ENCODE measurements around the gene XCL2. TPM values are rescaled to one million over a fixed set of nuclear protein-coding genes. Genes with fewer than 3 reads are reported as not detected.

XCL2 gene
- total RNA-seq, 1 experiment from 2014 or later = not detected

GRCh38 chr1:168570652-168571051 is 26.9 kb upstream of the XCL2 start:
- CTCF ChIA-PET = interaction anchor here (0.8 kb wide), 1 partner anchor 228 kb away, joined by 4 read pairs; no protein-coding TSS in a partner anchor

GRCh38 chr1:168568346-168568745 is 24.5 kb upstream of the XCL2 start:
- no TSS peak for BruUV-seq (replicated peaks)

More at GRCh38 chr1:168570652-168571051, 26.9 kb upstream of the XCL2 start:
- ChIA-PET POLR2A (no interaction called here), RAD21 (ENCODE audit: low non-redundant PET in 1 of 2, low total read pairs in 2 of 2, uncharacterized antibody in 2 of 2, unreplicated experiment in 2 of 2) (no interaction called here)
- no peak overlapping the region for H3K4me3 ChIP-seq (replicated peaks in 1 of 2; ENCODE audit: low read depth in 1 of 2, low read length in 2 of 2)
- no peak overlapping the region for H3K4me2 ChIP-seq (ENCODE audit: low read length)
- no peaks in the 10 kb centered on the region for H3K9me3 ChIP-seq (ENCODE audit: control insufficient read depth in 1 of 2, insufficient read depth in 1 of 2, low read depth in 1 of 2, low read length in 2 of 2)
- no peak for DNase-seq (ENCODE audit: low read depth, low spot score)
- no peaks in the 10 kb centered on the region for H4K20me1 ChIP-seq (ENCODE audit: insufficient read depth)
- no peaks in the 10 kb centered on the region for H3K36me3 ChIP-seq (ENCODE audit: control insufficient read depth in 1 of 2, insufficient read depth in 2 of 2, low read length in 2 of 2)
- H3K27me3 ChIP-seq (ENCODE audit: insufficient read depth, low read length) = no peaks in the 10 kb centered on the region
- no peak overlapping the region for H3K9ac ChIP-seq (ENCODE audit: low read length)
- H3K9me2 ChIP-seq (ENCODE audit: insufficient read depth) = peaks cover 4% of the 10 kb centered on the region; the same call in 1 of the 2 replicates
- no peak for ATAC-seq
- BruUV-seq (replicated peaks) = no TSS peak
- no peaks in the 10 kb centered on the region for H3K4me1 ChIP-seq (ENCODE audit: control insufficient read depth in 1 of 2, insufficient read depth in 2 of 2, low read length in 2 of 2)
- intact Hi-C loops (cut with micrococcal nuclease) = no loop called here
- H2AFZ ChIP-seq (ENCODE audit: low read depth, low read length, poor library complexity, severe bottlenecking) = no peak overlapping the region
- H3K79me2 ChIP-seq (ENCODE audit: insufficient read depth, low read length) = no peaks in the 10 kb centered on the region
- no peak overlapping the region for H3K27ac ChIP-seq (ENCODE audit: low read depth, low read length)
- TF ChIP-seq POLR2A (IDR thresholded peaks at IDR 0.05; ENCODE audit: borderline replicate concordance, extremely low read depth, insufficient read depth, insufficient read length) (no peak), ZBTB33 (IDR thresholded peaks at IDR 0.05; ENCODE audit: extremely low read depth, insufficient replicate concordance, low read length) (no peak), SIN3A (IDR thresholded peaks at IDR 0.05; ENCODE audit: low read depth) (no peak), EZH2phosphoT487 (IDR thresholded peaks at IDR 0.05; ENCODE audit: borderline replicate concordance) (no peak), SP1 (IDR thresholded peaks at IDR 0.05; ENCODE audit: low read depth) (no peak), FOSL1 (IDR thresholded peaks at IDR 0.05; ENCODE audit: low read depth) (no peak), CBX3 (IDR thresholded peaks at IDR 0.05; ENCODE audit: low read depth) (no peak)

More at GRCh38 chr1:168568346-168568745, 24.5 kb upstream of the XCL2 start:
- Histone ChIP-seq H3K4me3 (replicated peaks in 1 of 2; ENCODE audit: low read depth in 1 of 2, low read length in 2 of 2) (no peak overlapping the region), H3K9me3 (ENCODE audit: control insufficient read depth in 1 of 2, insufficient read depth in 1 of 2, low read depth in 1 of 2, low read length in 2 of 2) (no peaks in the 10 kb centered on the region), H3K4me2 (ENCODE audit: low read length) (no peak overlapping the region), H3K4me1 (ENCODE audit: control insufficient read depth in 1 of 2, insufficient read depth in 2 of 2, low read length in 2 of 2) (no peaks in the 10 kb centered on the region), H3K27ac (ENCODE audit: low read depth, low read length) (no peak overlapping the region), H4K20me1 (ENCODE audit: insufficient read depth) (no peaks in the 10 kb centered on the region), H3K27me3 (ENCODE audit: insufficient read depth, low read length) (no peaks in the 10 kb centered on the region), H2AFZ (ENCODE audit: low read depth, low read length, poor library complexity, severe bottlenecking) (no peak overlapping the region), H3K79me2 (ENCODE audit: insufficient read depth, low read length) (no peaks in the 10 kb centered on the region), H3K9me2 (ENCODE audit: insufficient read depth) (peaks cover 4% of the 10 kb centered on the region; the same call in 1 of the 2 replicates), H3K9ac (ENCODE audit: low read length) (no peak overlapping the region), H3K36me3 (ENCODE audit: control insufficient read depth in 1 of 2, insufficient read depth in 2 of 2, low read length in 2 of 2) (no peaks in the 10 kb centered on the region)
- ChIA-PET RAD21 (ENCODE audit: low non-redundant PET in 1 of 2, low total read pairs in 2 of 2, uncharacterized antibody in 2 of 2, unreplicated experiment in 2 of 2) (no interaction called here), POLR2A (no interaction called here), CTCF (interaction anchor here (1.4 kb wide), 1 partner anchor 225 kb away, joined by 6 read pairs; no protein-coding TSS in a partner anchor)
- TF ChIP-seq TCF7L2 (IDR thresholded peaks at IDR 0.05; ENCODE audit: borderline replicate concordance, extremely low read depth, insufficient read depth, insufficient read length) = no peak
- TF ChIP-seq POLR2AphosphoS5 (IDR thresholded peaks at IDR 0.05; ENCODE audit: low read depth, low read length) = no peak
- no peak for TF ChIP-seq YY1 (IDR thresholded peaks at IDR 0.05; ENCODE audit: extremely low read depth, insufficient replicate concordance, low read depth, low read length)
- no peak for TF ChIP-seq ZFX (IDR thresholded peaks at IDR 0.05)
- no peak for TF ChIP-seq JUND (IDR thresholded peaks at IDR 0.05)
- no peak for TF ChIP-seq POLR2A (IDR thresholded peaks at IDR 0.05; ENCODE audit: borderline replicate concordance, extremely low read depth, insufficient read depth, insufficient read length)
- no peak for TF ChIP-seq SIN3A (IDR thresholded peaks at IDR 0.05; ENCODE audit: low read depth)
- TF ChIP-seq CEBPB (IDR thresholded peaks at IDR 0.05; ENCODE audit: low read depth) = no peak
- no peak for TF ChIP-seq RAD21 (IDR thresholded peaks at IDR 0.05; ENCODE audit: low read depth)
- no peak for TF ChIP-seq MAX (IDR thresholded peaks at IDR 0.05)
- TF ChIP-seq EZH2phosphoT487 (IDR thresholded peaks at IDR 0.05; ENCODE audit: borderline replicate concordance) = no peak
- ATAC-seq (no peak), DNase-seq (ENCODE audit: low read depth, low spot score) (no peak)
- intact Hi-C loops (cut with micrococcal nuclease) = no loop called here

Data from HCT116 (cell line).